OCI-LY1 (cell line): ENCODE data around the gene CCL16.

Experiments
- CTCF ChIP-seq: fragments of 200-600 bp; sonication (generic), shearing (Covaris generic); IDR thresholded peaks from 2 replicates; pipeline ENCODE4 v1.5.1; 2017; ENCODE audit warnings: mild to moderate bottlenecking, antibody characterized with exemption, low read length, moderate library complexity, mixed read lengths
- EZH2 ChIP-seq: fragments of 200-600 bp; sonication (generic), shearing (Covaris generic); IDR thresholded peaks from 2 replicates; pipeline ENCODE4 v1.8.0; 2017; ENCODE audit warnings: borderline replicate concordance, mixed run types, mild to moderate bottlenecking, antibody characterized with exemption, low read length, moderate library complexity, mixed read lengths

GRCh38 chr17:35973333-35974260 lies 7.7 kb downstream of the CCL16 start:
- no peak for TF ChIP-seq CTCF
- no peak for TF ChIP-seq EZH2
